Eye (tissue), 1 donor: ENCODE data around the gene ZBTB45.
"Not testable (repeated sequence)": the region's sequence is repeated elsewhere in the genome, so short reads cannot be mapped to it uniquely, and the experiment has no call there.

Experiments
- DNase-seq: peaks from one replicate; pipeline ENCODE4 v3.0.0-alpha.2; 2015

ZBTB45 gene

GRCh38 chr19:58554494-58555368 is 35.1 kb upstream of the ZBTB45 start, which contains the start of gene CHMP2A:
TSS of gene CHMP2A (minus strand) at chr19:58555105. CDS start at chr19:58554212, 893 bp downstream.
- peak; percentile 98 for DNase-seq

- DNase-seq: peak; percentile 40
Observed at GRCh38 chr19:58553799-58554493, 34.3 kb upstream of the ZBTB45 start.

- no peak for DNase-seq
Observed at GRCh38 chr19:58552655-58553054, 33.0 kb upstream of the ZBTB45 start.

GRCh38 chr19:58551577-58552471 is 32.2 kb upstream of the ZBTB45 start:
- DNase-seq: no peak

GRCh38 chr19:58551123-58551497 is 31.5 kb upstream of the ZBTB45 start:
- DNase-seq: no peak

GRCh38 chr19:58550362-58551122 is 30.9 kb upstream of the ZBTB45 start:
- no peak for DNase-seq

GRCh38 chr19:58549664-58550361 is 30.2 kb upstream of the ZBTB45 start:
- DNase-seq: no peak

- DNase-seq: no peak
Observed at GRCh38 chr19:58548859-58549663, 29.5 kb upstream of the ZBTB45 start.

- DNase-seq: no peak
Observed at GRCh38 chr19:58547323-58548312, 28.0 kb upstream of the ZBTB45 start.

GRCh38 chr19:58546019-58546530 is 26.5 kb upstream of the ZBTB45 start:
- no peak for DNase-seq

- DNase-seq: no peak
Observed at GRCh38 chr19:58545286-58546018, 25.8 kb upstream of the ZBTB45 start.

- no peak for DNase-seq
Observed at GRCh38 chr19:58544591-58545285, 25.1 kb upstream of the ZBTB45 start.

GRCh38 chr19:58543826-58544590 is 24.4 kb upstream of the ZBTB45 start, which contains the start of gene TRIM28:
TSS of gene TRIM28 (plus strand) at chr19:58544064. CDS start at chr19:58544758, 694 bp downstream.
- DNase-seq: peak; percentile 99

- not testable (repeated sequence) for DNase-seq
Observed at GRCh38 chr19:58542641-58543372, 23.2 kb upstream of the ZBTB45 start.

GRCh38 chr19:58539169-58539559 is 19.6 kb upstream of the ZBTB45 start:
- not testable (repeated sequence) for DNase-seq
